G401 (cell line): ENCODE measurements around the gene MIB2. TPM values are rescaled to one million over a fixed set of nuclear protein-coding genes. Genes with fewer than 3 reads are reported as not detected.

ENCODE experiments used
- DNase-seq: peaks from one replicate; pipeline ENCODE4 v3.0.0-alpha.2; 2015; ENCODE audit warnings: low spot score
- in situ Hi-C: cut with HindIII; loops from 2 replicates; pipeline ENCODE4 v1.10.0; 2016; ENCODE audit warnings: low sequenced_read_pairs, mixed read lengths
- total RNA-seq: library from RNA; depleted of rRNA; stranded (reverse); fragments of >200 nt; shearing (Covaris generic); gene quantifications from 2 replicates; pipeline ENCODE4 v1.2.3, GENCODE V29; 2014

MIB2 gene
- total RNA-seq, 1 experiment from 2014 or later: 63.9 TPM

DNA sequence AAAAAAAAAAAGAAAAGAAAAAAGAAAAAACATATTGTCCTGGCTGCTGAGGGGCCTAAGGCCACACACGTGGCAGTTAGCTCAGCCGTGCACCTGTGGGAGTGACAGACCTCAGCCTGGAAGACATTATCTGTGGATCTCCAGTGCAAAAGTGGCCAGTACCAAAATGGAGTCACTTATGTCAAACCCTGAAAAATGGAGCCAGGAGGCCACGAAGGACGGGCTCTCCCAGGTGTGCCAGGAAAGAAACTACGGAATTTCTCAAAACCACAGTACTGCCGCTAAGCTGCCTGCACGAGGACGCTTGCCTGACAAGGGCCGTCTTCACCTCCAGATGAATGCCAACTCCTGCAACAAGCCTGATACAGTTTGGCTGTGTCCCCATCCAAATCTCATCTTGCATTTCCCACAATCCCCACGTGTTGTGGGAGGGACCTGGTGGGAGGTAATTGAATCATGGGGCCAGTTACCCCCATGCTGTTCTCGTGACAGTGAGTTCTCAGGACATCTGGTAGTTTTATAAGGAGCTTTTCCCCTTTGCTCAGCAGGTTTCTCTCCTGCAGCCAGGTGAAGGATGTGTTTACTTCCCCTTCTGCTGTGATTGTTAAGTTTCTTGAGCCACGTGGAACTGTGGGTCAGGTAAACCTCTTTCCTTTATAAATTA lies 5.3 kb upstream of the MIB2 start:
- DNase-seq: no peak
- in situ Hi-C loops: no loop called here

DNA sequence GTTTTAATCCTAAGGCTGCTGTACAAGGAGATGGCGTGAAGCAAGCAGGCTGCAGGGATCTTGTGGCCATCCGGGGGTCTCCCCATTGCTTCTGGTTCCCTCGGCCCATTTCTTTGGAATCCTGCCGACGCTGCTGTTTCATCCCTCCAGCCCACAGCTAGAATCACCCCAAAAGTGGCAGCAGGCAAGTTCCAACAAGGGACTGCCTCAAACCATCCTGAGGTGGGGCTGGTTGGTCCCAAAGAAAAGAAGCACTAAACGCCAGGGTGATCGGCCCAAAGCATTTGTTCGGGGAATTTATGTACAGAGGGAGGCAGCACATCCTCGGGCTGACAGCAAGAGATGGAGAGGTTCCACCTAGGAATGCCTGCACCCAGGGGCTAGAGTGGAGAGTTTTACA lies 4.5 kb upstream of the MIB2 start:
- DNase-seq: no peak
- in situ Hi-C loops: no loop called here

DNA sequence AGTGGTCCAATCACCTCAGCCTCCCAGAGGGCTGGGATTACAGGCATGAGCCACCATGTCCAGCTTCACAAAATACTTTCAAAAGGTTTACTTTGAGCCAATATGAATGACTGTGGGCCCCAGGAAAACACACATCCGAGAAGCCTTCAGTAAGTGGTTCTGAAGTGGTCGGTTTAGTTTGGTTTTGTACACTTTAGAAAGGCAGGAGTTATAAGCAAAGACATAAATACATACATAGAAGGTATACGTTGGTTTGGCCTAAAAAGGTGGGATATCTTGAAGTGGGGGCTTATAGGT lies 3.2 kb upstream of the MIB2 start:
- no peak for DNase-seq
- in situ Hi-C loops: no loop called here

DNA sequence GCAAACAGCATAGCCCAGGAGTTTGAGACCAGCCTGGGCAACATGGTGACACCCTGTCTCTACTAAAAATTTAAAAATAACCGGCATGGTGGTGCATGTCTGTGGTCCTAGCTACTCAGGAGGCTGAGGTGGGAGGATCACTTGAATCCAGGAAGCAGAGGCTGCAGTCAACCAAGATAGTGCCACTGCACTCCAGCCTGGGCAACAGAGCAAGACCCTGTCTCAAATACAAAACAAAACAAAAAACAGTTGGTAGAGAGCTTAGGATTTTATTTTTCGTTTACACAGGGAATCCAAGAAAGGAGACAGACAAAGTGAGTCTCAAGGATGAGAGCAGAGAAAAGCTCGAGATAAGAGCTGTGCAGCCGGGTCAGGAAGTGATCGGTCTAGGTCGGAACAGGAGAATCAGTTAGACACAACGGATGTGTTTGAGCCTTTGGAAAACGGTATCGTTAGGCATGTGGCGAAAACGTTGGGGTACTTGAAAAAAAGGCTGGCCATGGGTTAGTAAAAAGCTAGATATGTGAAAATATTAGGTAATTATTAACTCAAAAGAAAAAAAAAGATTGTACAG lies 1.7 kb upstream of the MIB2 start:
- in situ Hi-C loops: no loop called here
- DNase-seq: no peak

DNA sequence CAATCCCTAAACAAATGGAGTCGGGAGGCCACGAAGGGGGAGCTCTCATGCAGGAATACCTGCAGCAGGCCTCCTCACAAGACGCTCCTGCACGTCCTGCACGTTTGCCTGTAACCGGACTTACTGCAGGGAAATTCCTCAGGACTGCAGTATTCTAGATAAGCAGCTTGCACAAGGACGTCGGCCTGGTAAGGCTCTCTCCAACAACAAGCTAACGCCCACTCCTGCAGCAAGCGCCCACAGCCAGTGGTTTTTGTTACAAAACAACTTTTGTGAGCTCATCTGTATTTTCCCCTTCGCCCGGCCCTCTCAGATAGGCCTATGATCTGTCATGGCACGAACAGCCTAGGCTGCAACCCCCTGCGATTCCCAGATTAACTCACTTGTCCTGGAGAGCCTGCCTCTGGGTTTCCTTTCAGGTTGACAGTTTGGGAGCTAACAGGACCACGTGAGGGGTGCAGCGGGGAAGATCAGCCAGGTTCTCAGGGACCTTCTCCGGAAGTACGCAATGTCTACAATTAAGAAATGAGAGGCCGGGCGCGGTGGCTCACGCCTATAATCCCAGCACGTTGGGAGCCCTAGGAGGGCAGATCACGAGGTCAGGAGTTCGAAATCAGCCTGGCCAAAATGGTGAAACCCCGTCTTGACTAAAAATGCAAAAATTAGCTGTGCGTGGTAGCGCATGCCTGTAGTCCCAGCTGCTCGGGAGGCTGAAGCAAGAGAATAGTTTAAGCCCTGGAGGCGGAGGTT lies 921 bp upstream of the MIB2 start:
- in situ Hi-C loops: no loop called here
- DNase-seq: peak; percentile 62

DNA sequence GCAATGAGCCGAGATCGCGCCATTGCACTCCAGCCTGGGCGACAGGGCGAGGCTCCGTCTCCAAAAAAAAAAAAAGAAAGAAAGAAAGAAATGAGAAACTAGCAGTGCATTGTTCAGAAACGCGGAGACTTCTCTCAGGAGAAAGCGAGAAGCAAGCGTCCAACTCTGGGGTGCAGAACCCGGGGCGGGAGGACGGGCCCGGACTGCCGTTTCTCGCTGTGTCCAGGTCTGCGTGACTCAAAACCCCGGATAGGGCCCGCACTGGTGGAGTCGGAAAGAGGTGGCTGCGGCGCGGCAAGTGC lies 395 bp upstream of the MIB2 start:
- no peak for DNase-seq
- in situ Hi-C loops: no loop called here

DNA sequence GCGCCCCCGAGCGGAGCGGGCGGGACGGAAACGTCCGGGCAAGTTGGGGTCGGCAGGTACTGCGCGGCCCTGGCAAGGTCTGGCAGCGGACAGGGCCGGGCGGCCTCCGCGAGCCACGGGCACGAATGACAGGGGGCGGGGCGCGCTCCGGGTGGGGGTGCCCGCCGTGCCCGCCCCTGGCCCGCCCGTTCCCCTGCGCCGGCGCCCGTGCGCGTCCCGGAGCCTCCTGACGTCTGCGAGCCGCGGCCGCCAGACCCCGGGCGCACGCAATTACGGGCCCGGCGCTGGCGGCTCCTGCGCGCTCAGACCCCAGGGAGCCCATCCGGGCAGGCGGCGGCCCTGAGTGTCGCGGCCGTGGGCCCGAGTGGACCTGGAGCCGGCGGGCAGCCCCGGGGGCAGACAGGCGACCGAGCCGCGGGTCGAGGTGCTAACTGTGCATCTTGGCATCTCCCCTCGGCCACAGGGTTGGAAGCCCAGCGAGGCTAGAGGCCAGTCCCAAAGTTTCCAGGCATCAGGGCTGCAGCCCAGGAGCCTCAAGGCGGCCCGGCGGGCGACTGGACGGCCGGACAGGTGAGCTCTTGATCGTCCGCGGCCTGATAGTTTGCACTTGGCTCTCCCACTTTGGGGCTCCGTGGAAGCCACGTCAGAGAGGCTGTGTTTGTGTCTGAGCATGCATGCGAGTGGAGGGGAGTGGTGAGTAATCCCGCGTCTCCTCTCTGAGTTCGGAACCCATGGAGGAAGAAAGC lies 918 bp downstream of the MIB2 start:
- in situ Hi-C loops: no loop called here
- no peak for DNase-seq

DNA sequence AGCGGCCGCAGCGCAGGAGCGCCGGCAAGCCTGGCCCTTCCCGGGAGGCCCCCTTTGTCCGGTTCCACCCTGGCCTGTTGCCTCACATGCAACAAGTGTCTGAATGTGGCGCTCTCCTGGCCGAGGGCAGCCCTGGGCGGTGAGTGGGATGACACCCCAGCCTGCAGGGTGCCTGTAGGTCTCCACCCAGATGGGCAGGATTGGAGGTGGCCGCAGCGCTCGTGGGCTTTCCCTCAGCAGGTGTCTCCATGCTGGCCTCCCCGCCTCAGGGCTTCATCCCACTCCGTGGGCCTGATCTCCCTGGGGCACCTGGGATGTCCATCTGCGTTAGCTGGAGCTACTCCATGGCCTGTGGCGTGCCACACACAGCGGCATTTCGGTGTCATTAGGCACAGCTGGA lies 1.5 kb downstream of the MIB2 start:
- DNase-seq: no peak
- in situ Hi-C loops: no loop called here

DNA sequence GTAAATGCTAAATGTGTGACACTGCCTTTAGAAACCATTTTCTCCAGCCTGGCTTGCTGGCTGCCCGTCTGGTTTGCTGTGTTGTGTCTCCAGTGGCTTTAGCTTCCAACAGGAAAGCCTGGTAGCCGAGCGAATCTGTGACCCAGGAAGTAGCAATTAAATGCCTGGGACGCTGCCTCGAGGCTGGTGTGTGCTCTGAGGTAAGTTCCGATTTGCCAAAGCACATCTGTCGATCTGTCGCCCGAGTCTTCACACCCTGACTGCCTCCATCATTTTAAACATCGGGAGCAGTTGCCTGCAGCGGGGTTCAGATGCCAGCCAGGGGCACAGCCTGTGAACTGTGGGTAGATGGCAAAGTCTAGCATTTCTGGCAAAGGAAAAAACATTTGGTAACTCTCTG lies 2.2 kb downstream of the MIB2 start:
- DNase-seq: no peak
- in situ Hi-C loops: no loop called here

DNA sequence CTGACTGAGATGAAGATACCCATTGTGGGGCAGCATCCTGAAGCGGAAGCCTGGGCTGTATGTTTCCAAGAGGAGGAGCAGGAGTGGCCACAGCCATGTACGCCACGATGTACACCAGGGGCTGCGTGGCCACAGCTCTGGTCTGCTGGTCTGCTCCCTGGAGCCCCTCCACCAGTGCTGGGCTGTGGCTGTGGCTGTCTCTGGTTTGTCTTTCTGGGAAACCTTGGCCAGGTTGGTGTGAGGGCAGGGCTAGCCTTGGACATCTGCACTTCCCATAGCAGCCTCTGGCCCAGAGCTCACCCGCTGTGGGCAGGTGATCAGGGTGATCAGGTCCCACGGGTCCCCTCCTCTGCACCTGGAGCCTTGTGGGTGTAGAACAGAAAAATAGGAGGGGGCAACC lies 2.6 kb downstream of the MIB2 start:
- no peak for DNase-seq
- in situ Hi-C loops: no loop called here

DNA sequence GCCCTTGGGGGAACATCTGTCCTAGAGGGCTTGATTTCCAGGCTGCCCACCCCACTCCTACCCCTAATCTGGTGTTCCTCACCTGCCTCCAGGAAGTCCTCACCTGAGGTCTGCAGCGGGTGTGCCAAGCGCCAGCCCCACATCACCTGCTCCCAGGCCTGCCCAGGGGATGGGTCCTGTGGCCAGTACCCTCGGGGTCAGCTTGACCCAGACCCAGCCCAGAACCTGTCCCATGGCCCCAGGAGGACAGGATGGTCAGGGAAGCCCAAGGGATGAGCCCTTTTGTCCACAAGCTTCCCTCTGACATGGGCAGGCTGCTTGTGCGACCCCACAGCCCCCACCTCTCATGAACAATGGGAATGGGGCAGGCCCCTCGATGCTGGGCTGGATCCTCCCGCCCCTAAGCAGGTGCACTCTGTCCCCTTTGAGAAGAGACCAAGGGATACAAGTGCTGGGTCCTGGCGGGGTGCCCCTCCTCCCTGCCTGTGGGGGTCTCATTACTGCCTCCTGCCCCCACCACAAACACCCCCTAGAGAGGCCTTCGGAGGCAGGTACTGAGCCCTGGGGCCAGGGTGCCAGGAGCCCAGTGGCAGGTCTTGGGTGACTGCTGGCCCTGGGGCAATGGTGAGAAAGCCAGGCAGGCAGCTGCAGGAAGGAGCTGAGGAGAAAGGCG lies 3.2 kb downstream of the MIB2 start:
- DNase-seq: no peak
- in situ Hi-C loops: no loop called here

DNA sequence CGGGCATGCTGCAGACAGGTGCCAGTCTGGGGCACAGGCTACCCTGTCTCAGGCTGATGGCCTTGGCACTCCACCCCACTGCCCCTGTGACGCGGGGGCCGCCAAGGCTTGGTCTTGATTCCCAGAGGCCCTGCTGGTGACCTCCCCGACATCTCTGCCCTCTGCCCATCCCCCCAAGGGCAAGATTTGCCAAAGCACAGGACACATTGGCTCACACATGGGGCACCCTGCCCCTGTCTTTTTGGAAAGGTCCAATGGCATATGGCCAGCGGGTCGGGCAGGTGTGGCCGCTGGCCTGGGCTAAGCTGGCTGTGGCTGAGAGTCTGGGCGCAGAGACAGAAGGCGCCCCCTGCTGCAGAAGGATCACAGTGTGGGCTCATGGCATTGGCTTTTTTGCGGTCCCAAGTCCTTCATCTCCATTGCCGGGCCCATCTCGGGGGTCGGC lies 4.6 kb downstream of the MIB2 start:
- in situ Hi-C loops: no loop called here
- no peak for DNase-seq

DNA sequence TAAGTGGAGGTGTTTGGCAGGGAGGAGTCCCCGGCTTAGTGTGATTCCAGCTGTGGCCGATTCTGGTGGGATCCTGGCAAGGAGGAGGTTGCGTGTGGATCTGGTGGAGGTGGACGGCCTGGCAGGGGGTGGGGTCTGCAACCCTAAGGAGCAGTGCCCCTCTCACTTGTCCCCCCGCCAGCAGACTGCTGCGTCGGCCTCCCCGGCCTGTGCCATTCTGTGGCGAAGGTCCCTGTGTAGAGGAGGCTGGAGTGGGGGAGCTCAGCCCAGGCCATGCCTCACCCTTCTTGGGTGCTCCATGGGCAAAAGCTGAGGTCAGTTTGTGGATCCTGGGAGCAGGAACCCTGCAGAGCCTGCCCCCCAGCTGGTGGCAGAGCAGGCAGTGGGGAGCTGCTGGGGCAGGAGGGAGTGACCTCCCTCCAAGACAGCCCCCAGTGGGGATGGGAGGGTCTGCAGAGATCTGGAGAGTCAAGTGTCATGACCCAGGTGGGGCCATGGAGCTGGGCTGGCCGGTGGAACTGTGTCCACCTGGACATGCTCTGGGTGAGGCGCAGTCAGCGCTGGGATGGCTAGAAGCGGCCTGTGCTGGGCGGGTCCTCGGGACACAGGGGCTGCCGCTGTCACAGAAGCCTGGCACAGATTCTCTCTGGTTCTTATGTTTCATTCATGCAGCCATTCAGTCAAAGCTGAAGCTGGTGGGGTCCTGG lies 5.3 kb downstream of the MIB2 start:
- in situ Hi-C loops: no loop called here
- no peak for DNase-seq

DNA sequence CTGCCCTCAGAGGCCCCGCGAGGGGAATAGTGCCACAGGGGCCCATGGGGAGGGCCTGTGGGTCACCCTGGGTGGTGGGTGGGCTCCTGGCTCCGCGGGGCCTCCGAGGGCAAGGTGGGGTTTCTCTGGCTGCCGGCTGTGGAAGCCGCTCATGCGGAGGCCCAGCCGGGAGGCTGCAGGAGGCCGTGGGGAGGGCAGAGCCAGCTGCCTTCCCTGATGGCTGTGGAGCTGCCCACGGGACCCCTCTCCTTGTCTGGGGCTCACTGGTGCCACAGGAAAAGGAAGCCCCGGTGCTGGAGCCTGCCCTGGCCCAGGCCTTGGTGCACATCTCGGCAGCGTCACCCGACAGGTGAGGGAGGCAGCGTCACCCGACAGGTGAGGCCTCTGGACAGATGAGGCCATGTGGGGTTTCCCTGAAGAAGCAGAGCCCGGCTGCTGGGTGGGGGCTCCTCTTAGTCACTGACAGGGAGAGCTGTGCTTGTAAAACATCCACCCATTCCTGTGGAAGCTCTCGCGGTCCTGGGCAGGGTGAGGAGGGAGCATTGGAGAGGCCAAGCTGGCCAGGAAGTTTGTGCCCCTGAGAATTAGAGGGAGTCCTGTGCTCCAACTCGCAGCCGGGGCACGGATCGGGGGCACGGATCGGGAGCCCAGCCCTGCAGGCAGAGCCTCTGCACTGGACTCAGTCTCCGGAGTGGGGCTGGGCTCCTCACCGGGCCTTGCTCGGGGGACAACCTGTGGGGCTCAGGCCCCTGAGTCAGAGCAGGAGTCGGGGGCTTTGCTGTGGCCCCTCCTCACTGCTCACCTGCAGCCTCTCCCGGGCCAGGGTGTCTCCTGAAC lies 6.1 kb downstream of the MIB2 start:
- no peak for DNase-seq
- in situ Hi-C loops: no loop called here

DNA sequence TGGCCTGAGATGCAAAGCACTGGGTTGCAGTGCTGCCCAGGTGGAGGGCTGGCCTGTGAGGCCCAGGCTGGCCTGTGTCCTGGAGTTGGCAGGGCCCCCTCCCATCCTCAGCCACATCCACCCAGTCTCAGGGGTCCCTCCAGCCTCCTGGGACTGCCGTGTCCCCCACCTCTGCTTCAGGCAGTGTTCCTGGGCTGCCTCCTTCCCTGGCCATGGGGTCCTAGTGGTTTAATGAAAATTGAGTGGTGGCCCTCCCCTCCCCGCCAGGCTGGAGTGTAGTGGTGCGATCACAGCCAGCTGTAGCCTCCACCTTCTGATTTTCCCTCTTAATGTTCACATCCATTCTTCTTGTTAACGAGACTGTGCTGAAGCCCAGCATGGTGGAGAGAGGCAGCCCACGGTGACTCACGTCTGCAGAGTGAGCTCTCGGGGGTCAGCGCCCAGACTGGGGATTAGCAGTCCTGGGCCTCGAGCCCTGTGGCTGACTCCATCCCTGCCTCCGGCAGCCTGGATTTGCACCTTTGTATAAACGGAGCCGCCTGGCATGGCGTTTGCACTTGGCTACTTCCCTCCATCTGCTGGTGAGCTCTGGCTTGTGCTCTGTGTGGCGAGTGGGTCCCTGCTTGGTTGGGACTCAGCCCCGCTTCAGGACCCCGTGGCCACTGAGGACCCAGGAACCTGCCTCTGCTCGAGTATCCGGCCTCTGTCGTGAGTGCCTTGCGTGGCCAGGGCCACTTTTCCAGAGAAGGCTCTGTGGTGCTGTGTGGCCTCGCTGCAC lies 6.9 kb downstream of the MIB2 start:
- no peak for DNase-seq
- in situ Hi-C loops: no loop called here

DNA sequence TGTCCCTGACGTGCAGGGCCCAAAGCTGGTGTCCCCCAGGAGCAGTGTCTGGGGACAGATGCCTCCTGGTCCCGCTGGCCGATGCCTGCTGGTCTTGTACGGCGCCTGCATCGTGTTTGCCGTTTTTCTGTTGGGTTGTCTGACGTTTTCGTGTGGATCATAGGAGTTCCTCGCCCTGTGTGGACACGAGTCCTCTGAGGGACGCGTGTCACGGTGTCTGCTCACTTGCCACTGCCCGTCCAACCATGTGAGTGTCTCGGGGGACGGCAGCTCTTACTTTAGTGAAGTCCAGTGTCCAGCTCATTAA lies 7.4 kb downstream of the MIB2 start:
- in situ Hi-C loops: no loop called here
- DNase-seq: no peak

DNA sequence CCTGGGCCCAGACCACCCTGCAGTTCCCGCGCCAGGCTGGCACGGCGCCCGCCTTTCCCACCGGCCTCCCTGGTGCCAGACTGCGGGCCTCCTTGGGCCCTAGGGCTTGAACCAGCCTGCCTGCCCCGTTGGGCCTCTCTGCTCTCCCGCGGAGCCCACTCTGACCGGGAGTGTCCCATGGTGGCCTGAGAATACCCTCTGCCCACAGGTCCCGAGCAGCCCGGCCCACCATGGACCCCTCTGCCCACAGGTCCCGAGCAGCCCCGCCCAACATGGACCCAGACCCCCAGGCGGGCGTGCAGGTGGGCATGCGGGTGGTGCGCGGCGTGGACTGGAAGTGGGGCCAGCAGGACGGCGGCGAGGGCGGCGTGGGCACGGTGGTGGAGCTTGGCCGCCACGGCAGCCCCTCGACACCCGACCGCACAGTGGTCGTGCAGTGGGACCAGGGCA lies 7.9 kb downstream of the MIB2 start:
- in situ Hi-C loops: no loop called here
- DNase-seq: no peak
